Gastroesophageal sphincter (tissue), 4 donors: ENCODE results near the gene CENPV. TPM values are rescaled to one million over a fixed set of nuclear protein-coding genes. Genes with fewer than 3 reads are reported as not detected.

Source experiments
- ATAC-seq: fragments of 150-250 bp; one replicate; pipeline ENCODE4 v1.9.1; 2016; ENCODE audit warnings: mild to moderate bottlenecking, moderate library complexity
- H3K27ac ChIP-seq, 4 donors: fragments of 200-600 bp; sonication (generic) in 3 of 4; 1 replicate in 3 of 4; 2 replicates in 1 of 4; pipeline ENCODE4 v1.5.1; 2016 to 2019
- H3K27me3 ChIP-seq: fragments of 200-600 bp; sonication (generic); one replicate; pipeline ENCODE4 v1.5.1; 2019
- H3K36me3 ChIP-seq, 2 donors: fragments of 200-600 bp; sonication (generic); one replicate each; pipeline ENCODE4 v1.5.1; 2019; ENCODE audit warnings: control low read depth in 1 of 2
- H3K4me1 ChIP-seq, 3 donors: fragments of 200-600 bp; sonication (generic); 1 replicate in 2 of 3; 2 replicates in 1 of 3; pipeline ENCODE4 v1.5.1; 2016 to 2019; ENCODE audit warnings: control low read depth in 2 of 3
- H3K4me3 ChIP-seq, 2 donors: fragments of 200-600 bp; sonication (generic); one replicate each; pipeline ENCODE4 v1.5.1; 2019; ENCODE audit warnings: mild to moderate bottlenecking in 1 of 2, moderate library complexity in 1 of 2
- H3K9me3 ChIP-seq, 3 donors: fragments of 200-600 bp; sonication (generic); one replicate each; pipeline ENCODE4 v1.5.1; 2017 to 2019; ENCODE audit warnings: control low read depth in 2 of 3
- CTCF ChIP-seq, 4 experiments: fragments of 200-600 bp in 2 of 4; fragments of 450-650 bp in 2 of 4; sonication (generic) in 1 of 4; IDR thresholded peaks; one replicate each; pipeline ENCODE4 v1.5.1; 2017 to 2019; ENCODE audit warnings: antibody characterized with exemption in 4 of 4, mild to moderate bottlenecking in 2 of 4, moderate library complexity in 2 of 4
- EP300 ChIP-seq: sonication (generic); formaldehyde crosslinking; IDR thresholded peaks from one replicate; pipeline ENCODE4 v1.6.1; 2017; ENCODE audit warnings: antibody characterized with exemption, mild to moderate bottlenecking
- POLR2A ChIP-seq, 2 donors: fragments of 450-650 bp; IDR thresholded peaks; one replicate each; pipeline ENCODE4 v1.6.1; 2017; ENCODE audit warnings: antibody characterized with exemption in 2 of 2, mild to moderate bottlenecking in 2 of 2, moderate library complexity in 1 of 2
- POLR2AphosphoS5 ChIP-seq: sonication (generic); formaldehyde crosslinking; IDR thresholded peaks from one replicate; pipeline ENCODE4 v1.6.1; 2017; ENCODE audit warnings: antibody characterized with exemption
- WGBS, 2 donors: methylation state at CpG; one replicate each; pipeline ENCODE4 v1.1.5; 2018; ENCODE audit warnings: low coverage in 1 of 2; 5-methylcytosine and 5-hydroxymethylcytosine counted together
- total RNA-seq, 4 donors: library from RNA; depleted of rRNA; stranded (reverse); fragments of >200 nt; gene quantifications; one replicate each; pipeline ENCODE4 v1.1.0, GENCODE V29; 2016

The CENPV gene
- total RNA-seq, 4 donors from 2014 or later = 7.3 to 16.4 (median 10.3) TPM

GRCh38 chr17:16343569-16343968 lies 9.7 kb downstream of the CENPV start:
- 80 to 100% methylated on average over 2 of the region's 3 CpGs for WGBS, 2 donors
- no peaks in the 10 kb centered on the region for H3K4me1 ChIP-seq
- no peak for ATAC-seq
- H3K4me3 ChIP-seq = no peak overlapping the region
- no peak for TF ChIP-seq CTCF (IDR thresholded peaks at IDR 0.05)
- TF ChIP-seq POLR2A (IDR thresholded peaks at IDR 0.05) = no peak
- TF ChIP-seq POLR2AphosphoS5 = no peak
- no peak for TF ChIP-seq EP300
- peaks cover 0 to 53% of the 10 kb centered on the region in 2 donors for H3K36me3 ChIP-seq
- H3K27ac ChIP-seq = no peak overlapping the region
- no peaks in the 10 kb centered on the region for H3K27me3 ChIP-seq
- no peaks in the 10 kb centered on the region for H3K9me3 ChIP-seq

GRCh38 chr17:16342979-16343378 lies 10.3 kb downstream of the CENPV start:
- H3K9me3 ChIP-seq = no peaks in the 10 kb centered on the region
- TF ChIP-seq POLR2A (IDR thresholded peaks at IDR 0.05) (no peak), EP300 (no peak), CTCF (IDR thresholded peaks at IDR 0.05) (no peak), POLR2AphosphoS5 (no peak)
- H3K4me1 ChIP-seq = no peaks in the 10 kb centered on the region
- no peak overlapping the region for H3K27ac ChIP-seq
- ATAC-seq = no peak
- H3K4me3 ChIP-seq = no peak overlapping the region
- no peaks in the 10 kb centered on the region for H3K27me3 ChIP-seq
- WGBS, 2 donors = 47% methylated on average over 2 of the region's 4 CpGs; no CpG with 5 or more reads in 1 of the 2 donors
- peaks cover 0 to 47% of the 10 kb centered on the region in 2 donors for H3K36me3 ChIP-seq

GRCh38 chr17:16339959-16340358 lies 13.3 kb downstream of the CENPV start:
- 67 to 89% methylated on average over 1 of the region's 1 CpG for WGBS, 2 donors
- TF ChIP-seq CTCF (IDR thresholded peaks at IDR 0.05) (no peak), EP300 (no peak), POLR2A (IDR thresholded peaks at IDR 0.05) (no peak), POLR2AphosphoS5 (no peak)
- Histone ChIP-seq H3K36me3 (peaks cover 0 to 28% of the 10 kb centered on the region in 2 donors), H3K27me3 (no peaks in the 10 kb centered on the region), H3K4me1 (no peaks in the 10 kb centered on the region), H3K9me3 (no peaks in the 10 kb centered on the region), H3K4me3 (no peak overlapping the region), H3K27ac (no peak overlapping the region)
- no peak for ATAC-seq

GRCh38 chr17:16339402-16339801 lies 13.9 kb downstream of the CENPV start:
- ATAC-seq = no peak
- WGBS, 2 donors = 100% methylated on average over 1 of the region's 1 CpG
- no peaks in the 10 kb centered on the region for H3K9me3 ChIP-seq
- H3K36me3 ChIP-seq = peaks cover 0 to 23% of the 10 kb centered on the region in 2 donors
- H3K27ac ChIP-seq = no peak overlapping the region
- H3K4me3 ChIP-seq = no peak overlapping the region
- no peaks in the 10 kb centered on the region for H3K27me3 ChIP-seq
- TF ChIP-seq EP300 = no peak
- TF ChIP-seq POLR2AphosphoS5 = no peak
- no peak for TF ChIP-seq POLR2A (IDR thresholded peaks at IDR 0.05)
- no peak for TF ChIP-seq CTCF (IDR thresholded peaks at IDR 0.05)
- no peaks in the 10 kb centered on the region for H3K4me1 ChIP-seq

GRCh38 chr17:16338391-16338790 lies 14.9 kb downstream of the CENPV start:
- ATAC-seq = no peak
- peaks cover 0 to 13% of the 10 kb centered on the region in 2 donors for H3K36me3 ChIP-seq

More at GRCh38 chr17:16338391-16338790, 14.9 kb downstream of the CENPV start:
- H3K9me3 ChIP-seq = no peaks in the 10 kb centered on the region
- H3K4me3 ChIP-seq = no peak overlapping the region
- no peak overlapping the region for H3K27ac ChIP-seq
- no peaks in the 10 kb centered on the region for H3K4me1 ChIP-seq
- WGBS, 2 donors = 87 to 93% methylated on average over 3 of the region's 3 CpGs
- H3K27me3 ChIP-seq = no peaks in the 10 kb centered on the region
- TF ChIP-seq POLR2AphosphoS5 (no peak), POLR2A (IDR thresholded peaks at IDR 0.05) (no peak), CTCF (IDR thresholded peaks at IDR 0.05) (no peak), EP300 (no peak)
